HG03460 (cell line): ENCODE results near the gene LRRC4C.

Experiments used
- ATAC-seq: cut with Tn5 transposase; IDR thresholded peaks from one replicate; pipeline ENCODE4 v1.9.1; 2021; ENCODE audit not compliant: unreplicated experiment

The LRRC4C gene

DNA sequence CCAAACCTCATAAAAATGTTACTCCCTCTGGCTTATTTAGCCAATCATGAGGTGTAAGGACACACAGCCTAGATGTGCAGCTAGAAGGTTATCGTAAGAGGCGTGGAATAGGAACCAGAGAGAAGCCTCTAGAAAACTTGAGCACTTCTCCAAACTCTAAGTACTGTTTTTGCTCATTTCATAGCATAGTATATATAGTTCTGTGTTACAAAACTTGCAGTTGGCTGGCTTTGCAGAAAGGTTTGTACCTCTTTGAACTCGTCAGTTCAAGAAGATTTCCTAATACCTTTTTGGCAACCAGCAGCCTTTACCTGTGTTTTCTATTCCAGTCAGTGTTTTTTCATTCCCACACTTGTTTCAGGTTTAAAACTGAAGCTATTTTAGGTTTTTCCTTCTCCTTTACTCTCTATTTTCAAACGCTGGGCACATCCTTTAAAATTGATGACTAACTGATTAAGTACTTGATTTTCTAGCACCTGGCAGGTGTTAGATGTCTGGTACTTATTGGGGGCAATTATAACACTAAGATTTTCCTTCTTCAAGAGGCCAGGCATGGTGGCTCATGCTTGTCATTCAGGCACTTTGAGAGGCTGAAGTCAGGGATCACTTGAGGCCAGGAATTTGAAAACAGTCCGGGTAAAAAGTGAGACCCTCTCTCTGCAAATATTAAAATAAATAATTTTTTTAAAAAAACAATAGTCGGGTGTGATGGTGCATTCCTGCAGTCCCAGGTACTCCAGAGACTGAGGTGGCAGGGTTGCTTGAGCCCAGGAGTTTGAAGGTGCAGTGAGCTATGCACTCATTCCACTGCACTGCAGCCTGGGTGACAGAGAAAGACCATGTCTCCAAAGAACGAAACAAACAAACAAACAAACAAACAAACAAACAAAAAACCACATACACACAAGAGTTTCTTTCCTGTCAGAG lies 125.2 kb downstream of the LRRC4C start:
- no peak for ATAC-seq

DNA sequence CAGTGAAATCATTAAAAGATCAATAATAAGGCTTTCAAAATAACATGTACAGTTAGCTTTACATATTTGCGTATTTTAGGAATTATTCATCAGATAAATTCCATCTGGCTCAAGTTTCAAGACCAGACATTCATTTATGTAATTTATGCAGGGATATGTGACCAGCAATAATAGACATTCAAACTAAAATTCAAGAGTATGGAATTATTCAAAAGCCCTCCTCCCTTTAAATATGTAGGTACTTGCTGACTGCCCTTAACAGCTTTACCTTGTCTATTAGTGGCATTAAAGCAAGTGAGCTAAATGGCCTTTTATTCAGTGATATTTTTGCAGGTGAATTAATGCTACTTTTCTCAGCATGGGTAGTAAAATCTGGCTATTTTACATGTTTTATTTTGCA lies 126.1 kb downstream of the LRRC4C start:
- ATAC-seq, result no peak

DNA sequence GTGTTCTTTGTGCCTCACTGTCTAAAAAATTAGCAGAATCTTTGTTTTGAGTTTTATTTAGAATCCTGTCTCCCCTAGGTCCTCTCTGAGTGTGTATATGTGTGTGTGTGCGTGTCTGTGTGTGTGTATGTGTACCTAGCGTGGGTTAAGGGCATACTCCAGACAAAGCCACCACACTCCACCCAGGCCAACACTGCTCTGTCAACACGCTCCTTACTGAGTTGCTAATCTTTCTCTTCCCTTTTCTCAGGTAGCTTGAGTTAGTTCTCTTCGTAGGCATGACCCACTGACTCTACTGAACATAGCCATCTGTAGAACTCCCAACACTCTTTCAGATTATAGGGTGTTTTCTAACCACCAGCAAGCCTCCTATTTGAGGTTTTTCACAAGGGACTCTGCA lies 131.1 kb downstream of the LRRC4C start:
- no peak for ATAC-seq

DNA sequence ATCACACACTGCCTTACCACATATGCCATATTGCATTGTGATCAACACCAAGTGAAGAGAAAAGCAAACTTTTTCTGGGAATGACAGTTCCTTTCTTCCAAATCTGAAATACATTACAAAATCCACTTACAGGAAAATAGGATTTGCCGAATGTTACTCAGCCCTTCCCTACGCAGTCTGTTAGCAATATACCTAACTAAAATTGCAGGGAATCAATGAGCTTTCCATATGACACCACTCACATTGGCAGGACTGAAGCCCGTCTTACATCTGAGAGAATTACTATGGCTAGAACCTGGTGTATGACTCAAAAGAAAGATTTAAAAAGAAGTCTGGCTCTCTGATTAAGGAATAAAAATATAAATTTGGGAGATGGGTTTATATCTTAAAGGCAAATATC lies 136.0 kb downstream of the LRRC4C start:
- no peak for ATAC-seq

DNA sequence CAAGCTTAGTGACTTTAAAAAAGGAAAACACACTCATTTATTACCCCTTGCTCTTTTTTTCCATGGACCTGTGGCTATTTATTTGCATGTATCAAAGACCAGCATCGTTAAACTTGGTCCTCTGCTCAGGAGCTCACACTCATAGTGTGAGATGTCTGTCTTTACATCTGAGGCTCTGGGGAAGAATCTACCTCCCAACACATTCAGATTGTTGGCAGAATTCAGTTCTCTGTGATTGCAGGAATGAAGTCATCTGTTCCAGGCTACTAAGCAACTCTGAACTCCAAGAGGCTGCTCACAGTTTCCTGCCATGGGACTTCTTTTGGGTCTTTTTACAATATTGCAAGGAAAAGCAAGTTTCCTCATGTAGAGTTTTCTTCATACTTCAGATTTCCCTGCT lies 138.8 kb downstream of the LRRC4C start:
- no peak for ATAC-seq

GRCh38 chr11:41320238-41320637 lies 139.2 kb downstream of the LRRC4C start:
- ATAC-seq, result no peak

GRCh38 chr11:41319434-41319833 lies 140.0 kb downstream of the LRRC4C start:
- ATAC-seq, result no peak

- ATAC-seq, result no peak
Observed at GRCh38 chr11:41316751-41317150, 142.7 kb downstream of the LRRC4C start.

- no peak for ATAC-seq
Observed at GRCh38 chr11:41313226-41313625, 146.2 kb downstream of the LRRC4C start.

GRCh38 chr11:41309716-41310115 lies 149.7 kb downstream of the LRRC4C start:
- ATAC-seq, result no peak

DNA sequence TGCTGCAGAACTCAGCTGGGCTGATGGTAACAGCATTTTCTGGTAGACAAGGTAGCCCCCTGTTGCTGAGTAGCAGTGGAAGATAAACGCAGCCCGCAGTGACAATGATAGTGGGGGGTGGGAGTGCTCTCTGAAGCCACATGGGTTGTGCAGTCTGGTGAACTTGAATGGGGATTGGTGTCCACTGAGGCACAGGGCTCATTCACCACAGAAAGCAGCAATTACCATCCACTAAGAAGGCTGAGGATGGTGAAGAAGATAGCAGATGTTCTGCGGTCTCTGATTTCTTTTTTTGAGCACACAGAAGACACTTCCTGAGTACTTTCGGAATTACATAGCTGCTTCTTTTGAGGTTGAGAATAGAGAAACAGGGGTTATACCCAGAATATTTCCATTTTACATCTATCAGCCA lies 150.3 kb downstream of the LRRC4C start:
- ATAC-seq, result peak; percentile 69

DNA sequence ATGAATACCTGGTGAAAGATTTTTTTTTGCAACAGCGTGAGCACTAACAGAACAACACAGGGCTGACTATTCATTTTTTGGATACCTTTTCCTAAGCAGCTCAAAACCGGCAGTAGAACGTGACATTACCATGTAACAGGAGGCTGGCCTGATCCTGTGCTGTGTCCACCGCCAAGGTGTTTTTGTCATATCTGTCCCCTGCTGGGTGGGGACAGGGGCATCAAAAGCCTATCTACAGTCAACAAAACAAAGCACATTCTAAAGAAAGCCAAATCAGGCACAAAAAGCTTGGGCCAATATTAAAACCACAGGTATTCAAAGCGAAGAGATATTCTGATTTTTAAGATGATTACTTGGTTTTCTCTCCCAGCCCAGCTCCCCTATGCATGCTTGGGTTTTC lies 151.2 kb downstream of the LRRC4C start:
- ATAC-seq, result no peak

GRCh38 chr11:41307296-41308080 lies 152.0 kb downstream of the LRRC4C start:
- ATAC-seq, result no peak

DNA sequence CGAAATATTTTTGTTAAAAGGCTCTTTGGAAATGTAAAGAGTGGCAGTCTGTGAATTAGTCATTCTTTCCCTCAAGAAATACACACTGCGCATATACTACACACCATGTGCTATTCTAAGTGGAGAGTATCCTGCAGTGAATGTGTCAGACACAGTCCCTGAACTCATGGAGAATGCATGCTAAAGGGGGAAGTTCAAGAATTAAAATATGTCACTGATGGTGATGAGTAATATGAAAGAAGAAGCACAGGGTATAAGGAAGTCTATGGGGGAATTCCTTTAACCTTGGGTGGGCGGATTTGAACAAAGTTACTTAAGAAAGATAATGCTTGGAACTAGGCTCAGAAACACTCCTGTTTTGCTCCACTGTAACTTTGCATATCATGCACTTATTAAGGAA lies 153.0 kb downstream of the LRRC4C start:
- ATAC-seq, result no peak

- ATAC-seq, result no peak
Observed at GRCh38 chr11:41301023-41301422, 158.4 kb downstream of the LRRC4C start.

- ATAC-seq, result no peak
Observed at GRCh38 chr11:41289408-41289807, 170.0 kb downstream of the LRRC4C start.

DNA sequence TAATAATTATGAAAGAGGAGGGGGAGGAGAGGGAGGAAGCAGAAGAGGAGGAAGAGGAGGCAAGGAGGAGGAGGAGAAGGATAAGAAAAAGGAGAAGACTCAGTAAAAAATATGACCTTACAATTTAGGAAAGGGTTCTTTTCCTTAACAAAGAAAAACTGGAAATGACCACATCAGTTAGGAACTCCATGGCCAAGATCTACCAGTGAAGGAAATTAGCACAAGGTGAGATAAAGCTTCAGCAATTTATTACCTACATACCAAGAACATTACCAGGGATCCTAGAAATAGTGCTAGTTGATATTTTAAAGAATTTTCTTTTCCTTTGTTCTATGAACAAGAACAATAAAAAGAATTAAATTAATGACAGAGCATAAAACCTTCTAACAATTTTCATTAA lies 172.7 kb downstream of the LRRC4C start:
- ATAC-seq, result no peak

DNA sequence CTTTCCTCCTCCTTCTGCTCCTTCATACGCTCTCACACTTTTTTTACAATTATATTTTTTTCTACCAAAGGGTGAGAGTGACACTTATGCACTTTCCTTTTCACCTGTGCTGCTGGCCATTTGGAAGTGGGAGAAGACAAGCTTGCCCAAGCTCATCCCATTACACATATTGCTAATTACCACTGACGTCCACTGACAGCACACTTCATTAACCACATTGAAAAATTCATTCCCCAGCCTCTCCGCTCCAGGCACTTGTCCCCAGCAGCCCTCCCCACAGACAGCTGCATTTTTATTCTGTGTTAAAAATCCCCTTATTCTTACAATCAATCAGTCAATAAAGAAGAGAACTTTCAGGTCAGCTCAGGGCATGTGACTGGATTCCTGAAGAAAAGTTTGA lies 175.1 kb downstream of the LRRC4C start:
- ATAC-seq, result no peak

GRCh38 chr11:41283191-41283930 lies 176.1 kb downstream of the LRRC4C start:
- no peak for ATAC-seq

GRCh38 chr11:41282395-41282794 lies 177.1 kb downstream of the LRRC4C start:
- no peak for ATAC-seq

DNA sequence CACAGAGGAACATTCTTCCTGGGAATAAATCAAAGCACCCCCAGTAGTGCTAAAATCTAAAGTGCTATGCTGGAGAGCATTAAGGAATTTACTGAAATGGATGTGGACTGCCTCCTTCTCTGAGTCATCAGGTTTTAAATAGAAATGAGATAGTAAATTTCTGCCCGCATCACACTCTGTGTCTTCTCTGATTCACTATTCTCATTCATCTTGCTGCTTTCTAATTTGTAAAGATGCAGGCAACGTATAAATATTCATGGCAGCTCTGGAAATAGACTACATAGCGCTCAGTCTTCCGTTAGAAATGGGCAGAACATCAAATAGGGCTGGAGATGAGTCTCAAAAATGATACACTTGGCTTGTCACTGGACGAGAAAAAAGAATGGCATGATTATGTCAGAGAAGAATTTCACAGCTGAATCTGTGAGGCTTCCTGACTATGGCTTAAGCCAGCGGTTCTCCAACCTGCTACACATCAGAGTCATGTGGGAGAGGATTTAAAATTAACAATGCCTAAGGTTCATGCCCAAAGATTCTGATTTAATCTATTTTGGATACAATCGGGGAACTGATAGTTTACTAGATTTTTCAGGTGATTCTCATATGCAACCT lies 178.2 kb downstream of the LRRC4C start:
- ATAC-seq, result no peak
